IMR-90 (cell line): ENCODE results near the gene MED26.

Experiments
- CEBPB ChIP-seq: IDR thresholded peaks from 2 replicates; pipeline ENCODE4 v1.6.1; 2012; ENCODE audit warnings: low read depth, low read length, improper control_type of control experiment
- CTCF ChIP-seq: conservative IDR thresholded peaks from 2 replicates; pipeline ENCODE4 v1.5.1; 2012; ENCODE audit warnings: mild to moderate bottlenecking, low read depth, low read length, improper control_type of control experiment

- TF ChIP-seq CTCF (0 out of 2 replicates have a peak, but pooled peaks have one; percentile 6), CEBPB (no peak)
These were observed 644 bp downstream of the MED26 start for GRCh38 chr19:16627193-16627927.
